Colonic mucosa (tissue), 4 donors: ENCODE measurements around the gene HDAC9. TPM values are rescaled to one million over a fixed set of nuclear protein-coding genes. Genes with fewer than 3 reads are reported as not detected.

Experiments
- DNase-seq: peaks from one replicate; pipeline ENCODE4 v3.0.0-alpha.2; 2020
- H3K27ac ChIP-seq: fragments of 200-600 bp; one replicate; pipeline ENCODE4 v1.8.0; 2021
- H3K27me3 ChIP-seq: fragments of 200-600 bp; one replicate; pipeline ENCODE4 v1.8.0; 2021
- H3K36me3 ChIP-seq: fragments of 200-600 bp; one replicate; pipeline ENCODE4 v1.8.0; 2021
- H3K4me1 ChIP-seq: fragments of 200-600 bp; one replicate; pipeline ENCODE4 v1.8.0; 2021; ENCODE audit warnings: mild to moderate bottlenecking
- H3K4me3 ChIP-seq: fragments of 200-600 bp; one replicate; pipeline ENCODE4 v1.8.0; 2021
- H3K9ac ChIP-seq, 2 donors: one replicate each; pipeline ENCODE4 v1.7.0; 2013; ENCODE audit warnings: control low read depth in 2 of 2, low read depth in 2 of 2, low read length in 2 of 2
- H3K9me3 ChIP-seq: fragments of 200-600 bp; one replicate; pipeline ENCODE4 v1.8.0; 2021
- intact Hi-C: fragments of 100-400 bp; cut with DNase I; formaldehyde crosslinking; loops from one replicate; pipeline ENCODE4 v1.14.1; 2022
- total RNA-seq, 2 donors: library from RNA; stranded (reverse); fragmentation: NEBNext Ultra II Directional in 1 of 2; extraction: Animal tissue kit (Norgen Biotek cat#: 25700) in 1 of 2; gene quantifications; one replicate each; pipeline ENCODE4 v1.2.1, GENCODE V29; 2021
- TF ChIP-seq, protein P1 (sequence below): fragments of 200-600 bp; IDR thresholded peaks from one replicate; pipeline ENCODE4 v1.8.0; 2022; ENCODE audit warnings: antibody characterized with exemption, mild to moderate bottlenecking
- donor health status: healthy.
- donor health status: DM: no; HTN: no; CAD: no.
- donor health status: DM: no; HTN: no; CAD: no.

The HDAC9 gene
- total RNA-seq, 2 donors from 2014 or later, result 2.6 to 8.7 TPM

DNA sequence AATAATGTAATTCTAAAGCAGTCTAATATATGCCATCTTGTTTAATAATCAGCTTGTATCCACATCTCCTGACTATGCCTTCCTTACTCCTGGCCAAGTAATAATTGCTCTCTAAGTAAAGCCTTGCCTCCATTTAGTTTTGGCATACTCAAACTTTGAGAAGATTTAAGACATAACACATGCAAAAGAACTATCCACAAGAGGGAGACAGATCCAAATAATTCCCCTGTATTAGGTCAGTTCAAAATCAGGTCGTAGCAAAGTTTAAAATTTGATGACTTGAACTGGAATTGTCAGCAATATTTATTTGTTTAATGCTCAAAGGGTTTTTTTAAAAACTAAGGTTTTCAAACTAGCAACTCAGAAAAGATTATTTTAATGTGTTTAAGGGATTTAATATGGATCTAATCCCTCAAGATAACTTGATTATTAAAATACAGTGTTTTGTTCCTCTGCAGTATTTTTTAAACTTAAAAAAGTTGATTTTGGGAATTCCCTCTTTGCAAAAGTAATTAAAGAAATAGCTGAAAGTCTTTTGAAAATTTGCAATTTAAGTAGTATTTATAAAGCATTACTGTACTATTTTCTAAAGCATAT, 95.3 kb downstream of the HDAC9 start:
- TF ChIP-seq, protein P1, sequence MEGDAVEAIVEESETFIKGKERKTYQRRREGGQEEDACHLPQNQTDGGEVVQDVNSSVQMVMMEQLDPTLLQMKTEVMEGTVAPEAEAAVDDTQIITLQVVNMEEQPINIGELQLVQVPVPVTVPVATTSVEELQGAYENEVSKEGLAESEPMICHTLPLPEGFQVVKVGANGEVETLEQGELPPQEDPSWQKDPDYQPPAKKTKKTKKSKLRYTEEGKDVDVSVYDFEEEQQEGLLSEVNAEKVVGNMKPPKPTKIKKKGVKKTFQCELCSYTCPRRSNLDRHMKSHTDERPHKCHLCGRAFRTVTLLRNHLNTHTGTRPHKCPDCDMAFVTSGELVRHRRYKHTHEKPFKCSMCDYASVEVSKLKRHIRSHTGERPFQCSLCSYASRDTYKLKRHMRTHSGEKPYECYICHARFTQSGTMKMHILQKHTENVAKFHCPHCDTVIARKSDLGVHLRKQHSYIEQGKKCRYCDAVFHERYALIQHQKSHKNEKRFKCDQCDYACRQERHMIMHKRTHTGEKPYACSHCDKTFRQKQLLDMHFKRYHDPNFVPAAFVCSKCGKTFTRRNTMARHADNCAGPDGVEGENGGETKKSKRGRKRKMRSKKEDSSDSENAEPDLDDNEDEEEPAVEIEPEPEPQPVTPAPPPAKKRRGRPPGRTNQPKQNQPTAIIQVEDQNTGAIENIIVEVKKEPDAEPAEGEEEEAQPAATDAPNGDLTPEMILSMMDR, result peak; percentile 23
- Histone ChIP-seq H3K9me3 (no peaks in the 10 kb centered on the region), H3K4me3 (no peak overlapping the region), H3K36me3 (no peaks in the 10 kb centered on the region), H3K9ac (no peak overlapping the region), H3K27ac (no peak overlapping the region), H3K4me1 (no peaks in the 10 kb centered on the region), H3K27me3 (no peaks in the 10 kb centered on the region)
- DNase-seq, result no peak
- intact Hi-C loops, result no loop called here

DNA sequence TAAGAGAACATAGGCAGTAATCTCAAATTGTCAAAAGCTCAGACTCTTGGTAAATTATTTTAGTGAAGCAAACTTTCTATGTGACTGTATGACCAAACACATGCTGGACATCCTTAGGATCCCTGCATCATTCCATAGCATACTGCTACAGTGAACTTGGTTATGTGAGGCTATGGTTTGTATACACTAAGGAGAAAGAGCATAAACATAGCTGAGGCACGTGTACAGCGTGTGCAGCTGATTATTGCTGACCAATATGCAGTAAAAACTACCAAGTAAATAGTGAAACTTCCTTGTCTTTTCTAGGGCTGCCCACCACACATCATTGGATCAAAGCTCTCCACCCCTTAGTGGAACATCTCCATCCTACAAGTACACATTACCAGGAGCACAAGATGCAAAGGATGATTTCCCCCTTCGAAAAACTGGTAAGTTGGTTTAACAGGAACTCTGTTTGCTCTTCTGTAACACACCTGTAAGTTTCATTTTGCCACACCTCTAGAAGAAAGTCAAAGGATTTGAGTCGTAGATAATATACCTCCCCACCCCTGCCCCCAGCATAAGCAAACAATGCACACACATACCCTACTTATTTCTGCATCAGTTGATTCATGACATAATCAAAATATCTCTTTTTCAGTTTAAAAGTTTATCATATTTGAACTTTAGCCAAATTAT, 98.2 kb downstream of the HDAC9 start:
- intact Hi-C loops, result no loop called here
- Histone ChIP-seq H3K27ac (no peak overlapping the region), H3K4me1 (no peaks in the 10 kb centered on the region), H3K27me3 (no peaks in the 10 kb centered on the region), H3K9me3 (no peaks in the 10 kb centered on the region), H3K4me3 (no peak overlapping the region), H3K36me3 (no peaks in the 10 kb centered on the region), H3K9ac (peak overlapping the region in 1 of 2 donors; percentile 40)
- no peak for DNase-seq
- TF ChIP-seq, protein P1, result no peak

DNA sequence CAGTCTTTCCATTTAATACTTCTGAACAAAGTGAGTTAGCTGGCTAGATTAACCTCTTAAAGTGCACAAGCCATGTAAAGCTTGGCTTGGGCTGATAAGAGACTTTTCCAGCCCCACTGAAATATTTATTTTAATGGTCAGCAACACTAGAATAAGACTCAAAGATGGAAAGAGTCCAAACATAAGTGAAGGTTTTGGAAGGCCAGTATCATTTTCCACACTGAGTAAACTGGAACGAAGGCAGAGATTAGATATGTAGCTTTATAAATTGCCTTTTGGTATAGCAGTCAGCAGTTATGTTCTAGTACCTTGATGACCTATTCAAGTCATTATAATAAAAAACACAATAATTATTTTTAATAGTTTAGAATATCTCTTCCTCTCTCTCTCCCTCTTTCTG, 102.2 kb downstream of the HDAC9 start:
- no peak for DNase-seq
- intact Hi-C loops, result no loop called here

DNA sequence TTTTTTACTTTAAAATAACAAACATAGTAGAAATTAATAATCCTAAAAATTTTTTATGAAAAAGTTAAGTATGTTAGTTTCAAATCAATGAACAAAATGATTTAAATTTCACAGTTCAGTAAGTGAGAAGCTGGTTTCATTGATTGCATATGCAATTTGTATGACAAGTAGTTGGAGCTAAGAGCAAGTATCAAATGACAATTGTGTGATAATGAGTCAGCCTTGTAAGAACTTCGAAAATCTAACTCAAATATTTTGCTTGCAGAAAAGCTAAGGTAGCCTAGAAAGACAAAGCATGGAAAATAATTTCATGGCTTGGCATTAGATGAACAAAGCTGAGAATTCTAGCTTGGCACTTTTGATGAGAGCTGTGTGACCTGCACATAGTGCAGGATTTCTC, 111.5 kb downstream of the HDAC9 start:
- H3K9me3 ChIP-seq, result no peaks in the 10 kb centered on the region
- H3K27ac ChIP-seq, result no peak overlapping the region
- H3K4me1 ChIP-seq, result no peaks in the 10 kb centered on the region
- H3K27me3 ChIP-seq, result no peaks in the 10 kb centered on the region
- no peak for DNase-seq
- TF ChIP-seq, protein P1, result no peak
- intact Hi-C loops, result no loop called here
- H3K9ac ChIP-seq, result no peak overlapping the region
- no peak overlapping the region for H3K4me3 ChIP-seq
- no peaks in the 10 kb centered on the region for H3K36me3 ChIP-seq

More for the DNA sequence above, 102.2 kb downstream of the HDAC9 start:
- TF ChIP-seq, protein P1, result no peak
- H3K27ac ChIP-seq, result no peak overlapping the region
- no peaks in the 10 kb centered on the region for H3K36me3 ChIP-seq
- H3K9me3 ChIP-seq, result no peaks in the 10 kb centered on the region
- H3K4me3 ChIP-seq, result no peak overlapping the region
- H3K27me3 ChIP-seq, result no peaks in the 10 kb centered on the region
- H3K9ac ChIP-seq, result no peak overlapping the region
- no peaks in the 10 kb centered on the region for H3K4me1 ChIP-seq

DNA sequence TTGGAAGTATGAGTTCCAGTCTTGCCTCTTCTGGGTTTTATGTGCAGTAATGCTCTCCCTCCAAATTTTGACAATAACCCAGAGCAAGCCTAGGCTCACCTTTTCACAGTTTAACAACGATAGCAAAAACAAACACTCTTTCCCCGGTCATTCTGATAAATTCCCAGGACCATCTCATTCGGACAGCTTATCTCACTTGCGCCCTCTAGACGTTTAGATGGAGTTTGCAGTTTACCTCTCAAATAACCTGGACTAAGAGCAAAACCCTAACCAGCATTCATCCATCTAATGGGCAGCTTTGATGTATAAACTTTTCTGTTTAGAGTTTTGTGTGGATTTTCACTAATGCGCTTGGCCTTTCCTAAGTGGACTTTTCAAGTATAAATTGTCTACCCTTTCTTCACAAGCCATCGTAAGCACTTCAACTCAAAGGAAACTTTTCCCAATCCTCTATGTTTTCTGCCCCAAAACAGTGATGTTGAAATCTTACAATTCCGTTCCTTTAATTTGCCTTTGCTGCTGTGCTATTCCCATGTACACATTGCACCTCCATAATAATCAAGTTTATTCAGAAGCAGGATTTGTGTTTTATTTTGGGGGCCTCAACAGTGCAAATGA, 114.9 kb downstream of the HDAC9 start:
- intact Hi-C loops, result no loop called here
- Histone ChIP-seq H3K27ac (no peak overlapping the region), H3K27me3 (no peaks in the 10 kb centered on the region), H3K4me1 (no peaks in the 10 kb centered on the region), H3K36me3 (no peaks in the 10 kb centered on the region), H3K9me3 (no peaks in the 10 kb centered on the region), H3K4me3 (no peak overlapping the region), H3K9ac (no peak overlapping the region)
- TF ChIP-seq, protein P1, result peak; percentile 45
- peak; percentile 26 for DNase-seq
